K562 (cell line): Measurements from ENCODE around the gene MYOZ2. TPM values are rescaled to one million over a fixed set of nuclear protein-coding genes. Genes with fewer than 3 reads are reported as not detected.

Experiments
- ATAC-seq: fragments of 200-7000 bp; cut with Tn5 transposase; 3 replicates; pipeline ENCODE4 v1.9.1; 2020; ENCODE audit warnings: moderate library complexity
- BruUV-seq: library from RNA; stranded (reverse); fragments of 400-500 nt; replicated peaks from 2 replicates; lab custom pipeline; 2021; lab: Mats Ljungman, UMichigan
- CTCF ChIA-PET: fragments of 300-600 bp; formaldehyde crosslinking; extraction: SDS; loops from one replicate; lab custom pipeline; 2021; ENCODE audit warnings: low intra/inter-chr PET ratio; lab: Yijun Ruan, JAX
- POLR2A ChIA-PET: fragments of 300-600, 350-650 bp; sonication (Branson Sonifier 250); formaldehyde crosslinking; extraction: SDS; loops from one replicate; lab custom pipeline; 2021; ENCODE audit warnings: antibody characterized with exemption, inconsistent platforms; lab: Yijun Ruan, JAX
- DNase-seq, 4 experiments: peaks; one replicate each; pipeline versions ENCODE4 v3.0.0 to v3.0.0-alpha.2; 2011 to 2018; ENCODE audit warnings: low spot score in 3 of 4, mixed read lengths in 3 of 4; ENCODE audit errors: extremely low read depth in 1 of 4
- FAIRE-seq: peaks from 2 replicates; lab custom pipeline; 2011; peaks lifted over from hg19 to GRCh38; lab: Jason Lieb, UNC
- H2AFZ ChIP-seq: 2 replicates; pipeline ENCODE4 v1.6.0; 2011; ENCODE audit warnings: low read depth, low read length, control low read depth, inconsistent platforms
- H3K27ac ChIP-seq: fragments of 200-600 bp; 3 replicates; pipeline ENCODE4 v1.8.0; 2011; ENCODE audit warnings: low read depth, mild to moderate bottlenecking, control low read depth, inconsistent platforms, low read length, moderate library complexity, mixed read lengths; ENCODE audit errors: extremely low read depth
- H3K27me3 ChIP-seq, 2 experiments: fragments of 300-600 bp in 1 of 2; 2 replicates in 1 of 2; 3 replicates in 1 of 2; pipeline versions ENCODE4 v1.6.0 to v1.8.0; 2011; ENCODE audit warnings: inconsistent platforms in 2 of 2, low read length in 2 of 2, mild to moderate bottlenecking in 1 of 2, mixed read lengths in 1 of 2, moderate library complexity in 1 of 2; ENCODE audit not compliant: control insufficient read depth in 2 of 2, insufficient read depth in 2 of 2
- H3K36me3 ChIP-seq: fragments of 300-600 bp; 3 replicates; pipeline ENCODE4 v1.8.0; 2011; ENCODE audit warnings: mild to moderate bottlenecking, low read length, inconsistent platforms; ENCODE audit not compliant: control insufficient read depth, insufficient read depth
- H3K4me1 ChIP-seq, 2 experiments: fragments of 200-600 bp in 1 of 2; replicated peaks in 1 of 2; 2 replicates in 1 of 2; 3 replicates in 1 of 2; pipeline versions ENCODE4 v1.5.1 to v1.8.0; 2011; ENCODE audit warnings: inconsistent platforms in 2 of 2, low read length in 2 of 2, mild to moderate bottlenecking in 1 of 2, mixed read lengths in 1 of 2, moderate library complexity in 1 of 2; ENCODE audit not compliant: control insufficient read depth in 2 of 2, insufficient read depth in 2 of 2
- H3K4me2 ChIP-seq: 2 replicates; pipeline ENCODE4 v1.6.1; 2011; ENCODE audit warnings: low read length, control low read depth, inconsistent platforms, mixed read lengths; ENCODE audit not compliant: insufficient read depth
- H3K4me3 ChIP-seq: fragments of 200-600 bp; sonication (generic), shearing (Covaris generic); 2 replicates; pipeline ENCODE4 v1.5.1; 2016; ENCODE audit warnings: control low read depth, inconsistent platforms
- H3K79me2 ChIP-seq: fragments of 200-600 bp; 3 replicates; pipeline ENCODE4 v1.8.0; 2011; ENCODE audit warnings: low read length, inconsistent platforms; ENCODE audit not compliant: control insufficient read depth, insufficient read depth
- H3K9ac ChIP-seq, 2 experiments: 2 replicates each; pipeline versions ENCODE4 v1.6.0 to v1.6.1; 2011; ENCODE audit warnings: low read depth in 2 of 2, low read length in 2 of 2, control low read depth in 1 of 2, inconsistent platforms in 1 of 2, mild to moderate bottlenecking in 1 of 2, mixed read lengths in 1 of 2; ENCODE audit not compliant: insufficient read depth in 1 of 2
- H3K9me1 ChIP-seq: one replicate; pipeline ENCODE4 v1.6.0; 2011; ENCODE audit warnings: inconsistent platforms, mild to moderate bottlenecking, low read length, moderate library complexity; ENCODE audit not compliant: control insufficient read depth, insufficient read depth
- H3K9me3 ChIP-seq: replicated peaks from 2 replicates; pipeline ENCODE4 v1.5.1; 2011; ENCODE audit warnings: low read depth, low read length, inconsistent platforms; ENCODE audit not compliant: control insufficient read depth, insufficient read depth
- H4K20me1 ChIP-seq: replicated peaks from 2 replicates; pipeline ENCODE4 v1.6.1; 2011; ENCODE audit warnings: low read length, inconsistent platforms, mixed read lengths; ENCODE audit not compliant: control insufficient read depth, insufficient read depth
- C11orf30 ChIP-seq: fragments of 450-650 bp; IDR thresholded peaks from 2 replicates; pipeline ENCODE4 v1.6.1; 2016; ENCODE audit warnings: low read depth, mild to moderate bottlenecking
- CHD2 ChIP-seq: IDR thresholded peaks from 2 replicates; pipeline ENCODE4 v1.6.1; 2011; ENCODE audit warnings: low read depth, low read length
- RUNX1 ChIP-seq: sonication (generic); IDR thresholded peaks from 2 replicates; pipeline ENCODE4 v1.6.1; 2016; ENCODE audit warnings: antibody characterized with exemption, low read depth
- SMARCA4 ChIP-seq: fragments of 450-650 bp; IDR thresholded peaks from 2 replicates; pipeline ENCODE4 v1.6.1; 2016
- SOX6 ChIP-seq: fragments of 450-650 bp; IDR thresholded peaks from 2 replicates; pipeline ENCODE4 v1.6.1; 2014; ENCODE audit warnings: mild to moderate bottlenecking
- ZFPM2 ChIP-seq: fragments of 250-450 bp; sonication (Bioruptor Pico); IDR thresholded peaks from 2 replicates; pipeline ENCODE4 v1.5.1; 2022; ENCODE audit warnings: mild to moderate bottlenecking
- ZNF174 ChIP-seq: fragments of 250-450 bp; sonication (Bioruptor Pico); IDR thresholded peaks from 2 replicates; pipeline ENCODE4 v1.4.0; 2020; ENCODE audit warnings: mild to moderate bottlenecking
- ZNF316 ChIP-seq: fragments of 450-650 bp; IDR thresholded peaks from 2 replicates; pipeline ENCODE4 v1.6.1; 2016
- WGBS: fragments of 100-300 bp; shearing (Covaris generic); methylation state at CpG from one replicate; pipeline ENCODE4 v1.1.6; 2016; ENCODE audit warnings: low coverage, mixed read lengths; ENCODE audit not compliant: insufficient coverage; ENCODE audit errors: missing lambda C conversion rate; 5-methylcytosine and 5-hydroxymethylcytosine counted together
- in situ Hi-C: fragments of 300-500 bp; cut with MboI; formaldehyde crosslinking; loops from 4 replicates; pipeline ENCODE4 v1.15.0; 2018; ENCODE audit warnings: inconsistent platforms, mixed read lengths
- intact Hi-C: fragments of 100-400 bp; cut with micrococcal nuclease; formaldehyde crosslinking; loops from 2 replicates; pipeline ENCODE4 v1.14.2; 2022
- polyA plus RNA-seq, 8 experiments: library from polyadenylated mRNA; depleted of rRNA in 4 of 8; stranded (reverse) in 5 of 8; unstranded in 3 of 8; fragments of >200 nt; fragmentation: Nextera tagmentation in 2 of 8; fragmentation: Illumina TruSeq in 1 of 8; extraction: Ambion mirVana in 2 of 8; extraction: Trizol in 1 of 8; gene quantifications; 2 replicates each; pipeline versions ENCODE4 v1.2.1 to v1.2.3, GENCODE V29; 2011 to 2014; ENCODE audit warnings: inconsistent platforms in 1 of 8, missing spikeins in 1 of 8
- total RNA-seq, 7 experiments: library from RNA; depleted of rRNA in 6 of 7; stranded (reverse); fragments of >200 nt in 6 of 7; fragmentation: Illumina TruSeq in 2 of 7; extraction: Trizol in 2 of 7; gene quantifications; 2 replicates each; pipeline versions ENCODE4 v1.2.1 to v1.2.3, GENCODE V29; 2011 to 2021; ENCODE audit warnings: low replicate concordance in 1 of 7
- TF ChIP-seq, protein P1 (sequence below): fragments of 450-650 bp; formaldehyde crosslinking; IDR thresholded peaks from 2 replicates; pipeline ENCODE4 v1.4.0; 2022; ENCODE audit warnings: missing genetic modification characterization

The MYOZ2 gene
- total and polyA plus RNA-seq, 9 of the 15 experiments (the other 6 are each of a cell fraction or from before 2014, with no cell fraction given) = not detected

DNA sequence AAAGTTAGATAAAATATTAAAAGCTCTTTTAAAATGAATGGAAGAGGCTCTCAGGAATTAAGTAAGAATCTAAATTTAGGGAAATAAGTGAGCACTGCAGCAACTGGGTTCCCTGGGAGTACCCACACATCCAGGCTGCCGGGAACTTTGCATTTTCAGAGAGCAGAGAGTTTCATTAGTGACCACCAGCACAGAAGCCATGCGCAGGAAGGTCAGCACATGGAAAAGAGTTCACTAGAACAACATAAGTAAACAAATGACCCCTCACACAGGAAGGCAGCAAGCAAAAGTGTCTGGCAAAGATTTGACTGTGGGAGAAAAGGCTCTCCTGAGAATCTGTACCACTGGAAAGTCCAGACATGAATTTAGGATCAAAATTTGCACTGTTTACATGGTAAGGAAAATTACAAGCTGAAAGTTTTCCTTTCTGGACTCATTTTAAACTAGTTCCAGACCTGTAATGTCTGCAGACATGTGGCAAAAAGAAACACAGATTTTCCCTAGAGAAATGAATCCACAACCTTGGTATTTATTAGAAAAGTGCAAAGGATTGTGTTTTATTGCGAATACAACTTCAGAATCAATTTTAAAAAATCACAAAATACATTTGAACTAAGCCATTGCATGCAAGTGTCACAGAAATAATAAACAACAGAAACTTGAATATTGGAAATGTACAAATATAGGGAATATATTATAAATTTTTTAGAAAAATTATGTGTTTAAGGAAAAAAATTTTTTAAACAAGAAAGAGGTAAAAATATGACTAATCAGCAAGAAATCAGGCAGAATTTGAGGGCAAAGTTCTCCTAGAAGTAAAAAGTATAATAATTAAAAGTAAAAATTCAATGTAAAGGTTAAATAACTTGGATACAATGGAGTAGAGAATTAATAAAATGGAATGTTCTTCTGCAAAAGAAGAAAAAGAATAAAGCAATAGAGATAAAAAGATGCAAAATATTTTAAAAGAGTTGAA, 18.4 kb upstream of the MYOZ2 start:
- WGBS = 0% methylated on average over 3 of the region's 3 CpGs

More for the DNA sequence above, 18.4 kb upstream of the MYOZ2 start:
- Histone ChIP-seq H3K9me3 (no peaks in the 10 kb centered on the region), H3K4me2 (no peak overlapping the region), H4K20me1 (no peaks in the 10 kb centered on the region), H3K4me3 (no peak overlapping the region), H3K9me1 (no peaks in the 10 kb centered on the region), H3K9ac (no peak overlapping the region), H3K27ac (no peak overlapping the region), H3K36me3 (no peaks in the 10 kb centered on the region), H3K27me3 (peaks cover 4% of the 10 kb centered on the region in 2 experiments; a peak in 3 of 5 replicates), H3K4me1 (no peaks in the 10 kb centered on the region), H2AFZ (no peak overlapping the region), H3K79me2 (no peaks in the 10 kb centered on the region)
- no peak for FAIRE-seq
- BruUV-seq = no TSS peak
- TF ChIP-seq SOX6 = no peak
- TF ChIP-seq, protein P1, sequence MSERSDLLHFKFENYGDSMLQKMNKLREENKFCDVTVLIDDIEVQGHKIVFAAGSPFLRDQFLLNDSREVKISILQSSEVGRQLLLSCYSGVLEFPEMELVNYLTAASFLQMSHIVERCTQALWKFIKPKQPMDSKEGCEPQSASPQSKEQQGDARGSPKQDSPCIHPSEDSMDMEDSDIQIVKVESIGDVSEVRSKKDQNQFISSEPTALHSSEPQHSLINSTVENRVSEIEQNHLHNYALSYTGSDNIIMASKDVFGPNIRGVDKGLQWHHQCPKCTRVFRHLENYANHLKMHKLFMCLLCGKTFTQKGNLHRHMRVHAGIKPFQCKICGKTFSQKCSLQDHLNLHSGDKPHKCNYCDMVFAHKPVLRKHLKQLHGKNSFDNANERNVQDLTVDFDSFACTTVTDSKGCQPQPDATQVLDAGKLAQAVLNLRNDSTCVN (CRISPR knock-in tag) = no peak
- TF ChIP-seq RUNX1 = no peak
- TF ChIP-seq ZNF316 = peak; percentile 60; the same call in 1 of the 2 replicates
- no peak for TF ChIP-seq ZFPM2
- no peak for TF ChIP-seq SMARCA4
- TF ChIP-seq C11orf30 = peak; percentile 42; the same call in 1 of the 2 replicates
- no peak for TF ChIP-seq CHD2
- TF ChIP-seq ZNF174 = no peak
- ChIA-PET CTCF (no interaction called here), POLR2A (no interaction called here)
- in situ Hi-C loops = no loop called here
- no peak for ATAC-seq
- no peak for DNase-seq
- intact Hi-C loops = no loop called here
